SH-SY5Y (cell line): ENCODE results near the gene LAGE3.

ENCODE experiments used
- GATA2 ChIP-seq: IDR thresholded peaks from 2 replicates; pipeline ENCODE4 v1.6.1; 2011; ENCODE audit warnings: mild to moderate bottlenecking, low read depth, low read length
- GATA3 ChIP-seq: IDR thresholded peaks from 2 replicates; pipeline ENCODE4 v1.6.1; 2011; ENCODE audit warnings: low read depth, mild to moderate bottlenecking, low read length, moderate library complexity

DNA sequence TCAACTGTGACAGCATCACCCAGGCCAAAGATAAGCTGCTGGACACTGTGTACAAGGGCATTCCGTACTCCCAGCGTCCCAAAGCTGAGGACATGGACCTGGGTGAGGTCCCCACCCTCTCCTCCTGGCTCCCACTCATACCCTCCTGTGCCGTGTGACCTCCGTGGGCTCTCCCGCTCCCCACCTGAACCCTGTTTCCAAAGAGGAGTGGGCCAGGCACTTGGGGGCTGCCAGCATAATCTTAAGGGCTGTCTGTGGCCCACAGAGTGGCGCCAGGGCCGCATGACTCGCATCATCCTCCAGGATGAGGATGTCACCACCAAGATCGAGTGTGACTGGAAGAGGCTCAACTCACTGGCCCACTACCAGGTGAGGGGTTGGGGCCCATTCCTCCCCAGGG, 10.0 kb downstream of the LAGE3 start:
- TF ChIP-seq GATA3, result no peak
- TF ChIP-seq GATA2, result no peak
